ENCODE results near the gene FAM151A. TPM values are rescaled to one million over a fixed set of nuclear protein-coding genes. Genes with fewer than 3 reads are reported as not detected.
A peak's percentile ranks its signal among the peaks of the same experiment; 100 is the strongest.

Gene FAM151A
- total and polyA plus RNA-seq, 9 donors = 0.06 TPM; not detected in 8

DNA sequence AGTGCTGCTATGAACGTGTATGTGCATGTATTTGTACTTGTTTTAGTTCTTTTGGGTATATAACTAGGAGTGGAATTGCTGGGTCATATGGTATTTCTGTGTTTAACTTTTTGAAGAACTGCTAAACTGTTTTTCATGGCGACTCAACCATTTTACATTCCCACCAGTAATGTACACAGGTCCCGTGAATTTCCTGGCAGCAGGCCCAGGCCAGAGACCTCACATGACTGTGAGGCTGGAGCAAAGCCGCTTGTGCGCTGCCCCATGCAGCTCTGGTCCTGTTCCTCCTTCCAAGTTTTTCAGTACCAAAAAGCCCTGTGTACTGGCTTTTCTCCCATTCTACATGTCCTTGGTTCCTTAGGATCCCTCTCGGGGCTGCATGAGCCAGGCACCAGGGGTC, 45.7 kb downstream of the FAM151A start:
- 59 to 65% (median 65%) methylated on average over 6 of the region's 6 CpGs for whole genome bisulfite sequencing, 3 donors
- Histone ChIP-seq H3K4me1 (ENCODE audit: insufficient read depth) (peaks cover 26% of the 10 kb centered on the region), H3K27me3 (no peaks in the 10 kb centered on the region), H3K9me3 (no peaks in the 10 kb centered on the region), H3K27ac (no peak overlapping the region), H3K36me3 (no peaks in the 10 kb centered on the region), H3K4me3 (no peak overlapping the region)
- intact Hi-C loops (cut with DNase I) = no loop called here
- TF ChIP-seq POLR2A (IDR thresholded peaks at IDR 0.05) (no peak), EP300 (IDR thresholded peaks at IDR 0.05) (no peak)
- TF ChIP-seq, protein P1, sequence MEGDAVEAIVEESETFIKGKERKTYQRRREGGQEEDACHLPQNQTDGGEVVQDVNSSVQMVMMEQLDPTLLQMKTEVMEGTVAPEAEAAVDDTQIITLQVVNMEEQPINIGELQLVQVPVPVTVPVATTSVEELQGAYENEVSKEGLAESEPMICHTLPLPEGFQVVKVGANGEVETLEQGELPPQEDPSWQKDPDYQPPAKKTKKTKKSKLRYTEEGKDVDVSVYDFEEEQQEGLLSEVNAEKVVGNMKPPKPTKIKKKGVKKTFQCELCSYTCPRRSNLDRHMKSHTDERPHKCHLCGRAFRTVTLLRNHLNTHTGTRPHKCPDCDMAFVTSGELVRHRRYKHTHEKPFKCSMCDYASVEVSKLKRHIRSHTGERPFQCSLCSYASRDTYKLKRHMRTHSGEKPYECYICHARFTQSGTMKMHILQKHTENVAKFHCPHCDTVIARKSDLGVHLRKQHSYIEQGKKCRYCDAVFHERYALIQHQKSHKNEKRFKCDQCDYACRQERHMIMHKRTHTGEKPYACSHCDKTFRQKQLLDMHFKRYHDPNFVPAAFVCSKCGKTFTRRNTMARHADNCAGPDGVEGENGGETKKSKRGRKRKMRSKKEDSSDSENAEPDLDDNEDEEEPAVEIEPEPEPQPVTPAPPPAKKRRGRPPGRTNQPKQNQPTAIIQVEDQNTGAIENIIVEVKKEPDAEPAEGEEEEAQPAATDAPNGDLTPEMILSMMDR (IDR thresholded peaks at IDR 0.05) = no peak
- peak in 4 of 5 donors; percentile 39 to 68 (median 52) for DNase-seq

DNA sequence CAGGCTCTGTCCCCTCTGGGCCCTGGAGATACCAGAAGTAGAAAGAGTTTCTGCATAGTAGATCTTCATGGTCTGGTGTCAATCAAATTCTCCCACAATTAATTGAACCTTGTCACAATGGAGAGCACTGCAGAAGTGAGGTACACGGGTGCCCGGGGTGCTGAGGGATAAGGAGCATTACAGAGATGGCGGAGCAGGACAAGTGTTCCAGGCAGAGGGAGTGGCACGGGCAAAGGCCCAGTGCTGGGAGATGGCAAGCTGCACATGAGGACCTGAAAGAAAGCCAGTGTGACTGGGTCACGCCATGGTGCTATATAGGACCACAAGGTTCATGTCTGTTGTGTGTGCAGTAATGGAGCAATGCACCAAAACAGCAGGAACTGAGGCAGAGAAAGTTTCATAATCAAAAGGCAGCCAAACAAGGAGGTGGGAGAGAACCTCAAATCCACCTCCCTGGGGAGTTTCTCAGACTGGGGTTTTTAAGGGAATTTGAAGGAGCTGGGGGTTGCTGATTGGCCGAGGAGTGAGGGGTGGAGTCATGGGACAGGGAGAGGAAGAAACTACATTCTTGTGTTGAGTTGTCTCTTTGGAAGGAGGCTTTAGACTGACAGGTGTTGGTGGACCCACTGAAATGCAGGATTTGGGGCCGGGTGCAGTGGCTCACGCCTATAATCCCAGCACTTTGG, 47.6 kb downstream of the FAM151A start:
- peaks cover 8% of the 10 kb centered on the region for H3K4me1 ChIP-seq (ENCODE audit: insufficient read depth)
- intact Hi-C loops (cut with DNase I) = no loop called here
- H3K27me3 ChIP-seq = no peaks in the 10 kb centered on the region
- H3K27ac ChIP-seq = no peak overlapping the region
- no peaks in the 10 kb centered on the region for H3K36me3 ChIP-seq
- no peak for TF ChIP-seq POLR2A (IDR thresholded peaks at IDR 0.05)
- TF ChIP-seq EP300 (IDR thresholded peaks at IDR 0.05) = no peak
- TF ChIP-seq, protein P1 (IDR thresholded peaks at IDR 0.05) = no peak
- DNase-seq = no peak
- no peak overlapping the region for H3K4me3 ChIP-seq
- no peaks in the 10 kb centered on the region for H3K9me3 ChIP-seq
- WGBS, 3 donors = 92 to 95% (median 94%) methylated on average over 8 of the region's 8 CpGs

DNA sequence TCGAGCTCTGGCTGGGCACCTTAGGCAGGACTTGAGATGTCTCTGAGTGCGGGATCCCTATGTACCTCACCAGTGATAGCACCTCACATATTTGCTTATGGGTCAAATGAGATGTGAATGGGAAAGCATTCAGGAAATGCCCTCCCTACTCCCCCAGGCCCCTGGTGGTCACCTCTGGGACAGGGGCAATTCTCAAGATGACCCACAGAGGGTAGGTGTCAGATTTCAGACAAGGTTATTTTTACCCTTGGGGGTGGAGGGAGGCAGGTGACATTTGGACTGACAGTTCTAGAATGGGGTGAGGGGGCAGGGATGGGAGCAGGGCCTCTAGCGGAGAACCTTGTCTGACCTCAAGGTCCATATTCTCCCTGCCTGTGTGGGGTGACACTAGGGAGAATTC, 48.2 kb downstream of the FAM151A start:
- peaks cover 5% of the 10 kb centered on the region for H3K4me1 ChIP-seq (ENCODE audit: insufficient read depth)
- DNase-seq = no peak
- H3K36me3 ChIP-seq = no peaks in the 10 kb centered on the region
- TF ChIP-seq, protein P1 (IDR thresholded peaks at IDR 0.05) = no peak
- no peak for TF ChIP-seq EP300 (IDR thresholded peaks at IDR 0.05)
- no peak for TF ChIP-seq POLR2A (IDR thresholded peaks at IDR 0.05)
- H3K27me3 ChIP-seq = no peaks in the 10 kb centered on the region
- no peaks in the 10 kb centered on the region for H3K9me3 ChIP-seq
- intact Hi-C loops (cut with DNase I) = no loop called here
- WGBS, 3 donors = 94 to 100% (median 97%) methylated on average over 3 of the region's 3 CpGs
- no peak overlapping the region for H3K4me3 ChIP-seq
- no peak overlapping the region for H3K27ac ChIP-seq

DNA sequence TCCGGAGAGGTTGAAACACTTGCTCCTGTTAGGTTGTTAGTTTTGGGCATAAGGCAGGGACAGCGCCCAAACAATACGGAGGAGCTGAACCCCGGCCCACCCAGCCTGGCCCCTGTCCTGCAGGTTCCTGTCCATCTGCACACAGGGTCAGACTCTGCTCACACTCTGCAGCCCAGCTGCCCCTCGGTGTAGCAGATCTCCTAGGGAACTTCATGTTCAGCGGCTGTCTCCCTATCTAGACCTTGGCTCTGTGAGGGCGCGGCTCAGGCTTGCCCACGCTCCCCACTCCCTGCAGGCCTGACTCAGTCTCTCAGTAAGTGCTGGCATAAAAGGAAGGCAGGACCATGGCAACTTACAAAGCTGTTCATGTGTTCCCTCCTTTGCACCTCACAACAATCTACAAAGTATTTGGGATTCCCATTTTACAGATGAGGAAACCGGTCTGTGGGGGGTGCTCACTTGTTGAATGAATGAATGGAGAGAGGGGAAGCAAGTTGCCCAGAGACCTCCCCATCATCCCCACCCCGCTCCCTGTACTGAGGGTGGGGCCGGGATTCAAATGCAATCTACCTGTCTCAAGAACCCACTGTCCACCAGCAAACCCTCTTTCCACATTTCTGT, 49.1 kb downstream of the FAM151A start:
- Histone ChIP-seq H3K27me3 (no peaks in the 10 kb centered on the region), H3K4me3 (no peak overlapping the region), H3K36me3 (no peaks in the 10 kb centered on the region), H3K27ac (no peak overlapping the region), H3K9me3 (no peaks in the 10 kb centered on the region), H3K4me1 (ENCODE audit: insufficient read depth) (peaks cover 5% of the 10 kb centered on the region)
- TF ChIP-seq, protein P1 (IDR thresholded peaks at IDR 0.05) = no peak
- no peak for TF ChIP-seq POLR2A (IDR thresholded peaks at IDR 0.05)
- no peak for TF ChIP-seq EP300 (IDR thresholded peaks at IDR 0.05)
- intact Hi-C loops (cut with DNase I) = no loop called here
- WGBS, 3 donors = 88 to 95% (median 88%) methylated on average over 12 of the region's 12 CpGs
- DNase-seq = no peak
